Psoas muscle (tissue), 8 donors: ENCODE results near the gene COL26A1. TPM values are rescaled to one million over a fixed set of nuclear protein-coding genes. Genes with fewer than 3 reads are reported as not detected.
"Not testable (repeated sequence)": the region's sequence is repeated elsewhere in the genome, so short reads cannot be mapped to it uniquely, and the experiment has no call there.

ENCODE experiments used
- ATAC-seq, 4 donors: fragments of 200-7000 bp; cut with Tn5 transposase; one replicate each; pipeline ENCODE4 v1.9.1; 2020; ENCODE audit warnings: moderate library complexity in 3 of 4, mild to moderate bottlenecking in 2 of 4
- DNase-seq, 2 donors: peaks; one replicate each; pipeline ENCODE4 v3.0.0-alpha.2; 2020
- H3K27ac ChIP-seq: fragments of 200-600 bp; one replicate; pipeline ENCODE4 v1.8.0; 2022
- H3K27me3 ChIP-seq, 3 donors: fragments of 200-600 bp in 1 of 3; one replicate each; pipeline versions ENCODE4 v1.6.1 to v1.8.0; 2013 to 2022; ENCODE audit warnings: low read length in 2 of 3, mild to moderate bottlenecking in 2 of 3, moderate library complexity in 1 of 3; ENCODE audit not compliant: insufficient read depth in 3 of 3
- H3K36me3 ChIP-seq, 2 donors: fragments of 200-600 bp in 1 of 2; one replicate each; pipeline versions ENCODE4 v1.6.1 to v1.8.0; 2013 to 2022; ENCODE audit warnings: low read depth in 1 of 2, mild to moderate bottlenecking in 1 of 2, moderate library complexity in 1 of 2; ENCODE audit not compliant: insufficient read depth in 1 of 2
- H3K4me1 ChIP-seq: fragments of 200-600 bp; one replicate; pipeline ENCODE4 v1.8.0; 2022
- H3K4me3 ChIP-seq: fragments of 200-600 bp; one replicate; pipeline ENCODE4 v1.8.0; 2022; ENCODE audit warnings: mild to moderate bottlenecking
- H3K9me3 ChIP-seq: fragments of 200-600 bp; one replicate; pipeline ENCODE4 v1.8.0; 2022
- CTCF ChIP-seq: fragments of 200-600 bp; IDR thresholded peaks from one replicate; pipeline ENCODE4 v1.8.0; 2022; ENCODE audit warnings: antibody characterized with exemption
- WGBS, 3 donors: extraction: QIAGEN DNeasy Blood & Tissue Kit; methylation state at CpG; one replicate each; pipeline versions ENCODE4 v1.1.6 to v1.1.7; 2013; 5-methylcytosine and 5-hydroxymethylcytosine counted together
- intact Hi-C, 2 donors: fragments of 100-400 bp; cut with DNase I; formaldehyde crosslinking; loops; one replicate each; pipeline versions ENCODE4 v1.11.0 to v1.14.2; 2022
- polyA plus RNA-seq, 3 donors: library from polyadenylated mRNA; stranded (reverse); fragments of 200-250 nt; gene quantifications; one replicate each; pipeline ENCODE4 v1.2.3, GENCODE V29; 2013
- total RNA-seq, 4 donors: library from RNA; stranded (reverse); fragmentation: NEBNext Ultra II Directional in 2 of 4; extraction: Animal tissue kit (Norgen Biotek cat#: 25700) in 2 of 4; gene quantifications; one replicate each; pipeline versions ENCODE4 v1.2.1 to v1.2.4, GENCODE V29; 2021 to 2023
- donor health status: healthy with polysubstance abuse.
- donor health status: DM: no; HTN: no; CAD: no; lungs with moderate emphysema.
- donor health status: Bipolar disorder and iron deficiency.
- donor health status: healthy.
- donor health status: DM: yes; HTN: yes; CAD: no.
- donor health status: DM: no; HTN: no; CAD: no.
- donor health status: DM: no; HTN: no; CAD: no.
- donor health status: DM: yes; HTN: yes; CAD: no.

COL26A1 gene
- total and polyA plus RNA-seq, 7 donors: 0.03 TPM; not detected in 6

GRCh38 chr7:101342892-101343291 is 19.8 kb upstream of the COL26A1 start:
- no peak for TF ChIP-seq CTCF
- H3K27ac ChIP-seq: no peak overlapping the region
- no peaks in the 10 kb centered on the region for H3K36me3 ChIP-seq
- ATAC-seq: no peak
- intact Hi-C loops: no loop called here
- H3K4me1 ChIP-seq: no peaks in the 10 kb centered on the region
- H3K4me3 ChIP-seq: no peak overlapping the region
- H3K9me3 ChIP-seq: no peaks in the 10 kb centered on the region
- peaks cover 0 to 2% (median 0%) of the 10 kb centered on the region in 3 donors for H3K27me3 ChIP-seq
- 76 to 81% (median 78%) methylated on average over 7 of the region's 7 CpGs for WGBS, 3 donors
- no peak for DNase-seq

- DNase-seq (no peak), ATAC-seq (no peak)
- H3K27ac ChIP-seq: no peak overlapping the region
- no peaks in the 10 kb centered on the region for H3K4me1 ChIP-seq
- 91 to 93% (median 92%) methylated on average over 15 of the region's 15 CpGs for WGBS, 3 donors
- H3K9me3 ChIP-seq: no peaks in the 10 kb centered on the region
- peaks cover 0 to 2% (median 0%) of the 10 kb centered on the region in 3 donors for H3K27me3 ChIP-seq
- no peaks in the 10 kb centered on the region for H3K36me3 ChIP-seq
- intact Hi-C loops: no loop called here
- no peak overlapping the region for H3K4me3 ChIP-seq
- no peak for TF ChIP-seq CTCF
These were observed 15.2 kb upstream of the COL26A1 start for GRCh38 chr7:101347477-101347876.

GRCh38 chr7:101348456-101349067 is 14.1 kb upstream of the COL26A1 start:
- H3K4me3 ChIP-seq, intact Hi-C loops, H3K27me3 ChIP-seq, ATAC-seq, H3K4me1 ChIP-seq, H3K9me3 ChIP-seq, H3K36me3 ChIP-seq, DNase-seq, H3K27ac ChIP-seq: not testable (repeated sequence)
- 82 to 91% (median 88%) methylated on average over 18 to 30 of the region's 32 CpGs for WGBS, 3 donors

GRCh38 chr7:101349300-101349699 is 13.4 kb upstream of the COL26A1 start:
- intact Hi-C loops, H3K4me3 ChIP-seq, H3K9me3 ChIP-seq, H3K4me1 ChIP-seq, ATAC-seq, H3K27ac ChIP-seq, H3K27me3 ChIP-seq, DNase-seq, H3K36me3 ChIP-seq: not testable (repeated sequence)
- 62 to 69% (median 66%) methylated on average over 12 of the region's 12 CpGs for WGBS, 3 donors

- Histone ChIP-seq H3K27me3 (peaks cover 0 to 13% (median 0%) of the 10 kb centered on the region in 3 donors), H3K36me3 (no peaks in the 10 kb centered on the region), H3K9me3 (no peaks in the 10 kb centered on the region), H3K27ac (no peak overlapping the region), H3K4me1 (no peaks in the 10 kb centered on the region), H3K4me3 (no peak overlapping the region)
- ATAC-seq: no peak
- 62 to 91% (median 90%) methylated on average over 2 of the region's 2 CpGs for WGBS, 3 donors
- TF ChIP-seq CTCF: no peak
- DNase-seq: no peak
- intact Hi-C loops: no loop called here
These were observed 9.8 kb upstream of the COL26A1 start for GRCh38 chr7:101352920-101353308.

- Histone ChIP-seq H3K4me1 (no peaks in the 10 kb centered on the region), H3K27me3 (peaks cover 0 to 17% (median under 1%) of the 10 kb centered on the region in 3 donors), H3K36me3 (no peaks in the 10 kb centered on the region), H3K4me3 (no peak overlapping the region), H3K9me3 (no peaks in the 10 kb centered on the region), H3K27ac (no peak overlapping the region)
- TF ChIP-seq CTCF: no peak
- WGBS, 3 donors: 48 to 56% (median 49%) methylated on average over 7 of the region's 7 CpGs
- intact Hi-C loops: no loop called here
- ATAC-seq: no peak
- no peak for DNase-seq
These were observed 5.2 kb upstream of the COL26A1 start for GRCh38 chr7:101357433-101357832.
